GM06990 (cell line): ENCODE results near the gene LASP1NB.

Source experiments
- DNase-seq: peaks from one replicate; pipeline ENCODE4 v3.0.0-alpha.2; 2011; ENCODE audit not compliant: insufficient read length; ENCODE audit errors: extremely low read depth
- H3K27me3 ChIP-seq: replicated peaks from 2 replicates; pipeline ENCODE4 v1.6.0; 2011; ENCODE audit warnings: low read length; ENCODE audit not compliant: control insufficient read depth, insufficient read depth
- H3K36me3 ChIP-seq: 2 replicates; pipeline ENCODE4 v1.5.1; 2011; ENCODE audit warnings: low read length; ENCODE audit not compliant: control insufficient read depth, insufficient read depth
- H3K4me3 ChIP-seq: replicated peaks from 2 replicates; pipeline ENCODE4 v1.5.1; 2011; ENCODE audit warnings: low read depth, mild to moderate bottlenecking, control low read depth, low read length
- CTCF ChIP-seq: IDR thresholded peaks from 2 replicates; pipeline ENCODE4 v1.5.1; 2011; ENCODE audit warnings: low read length, control low read depth, mild to moderate bottlenecking, inconsistent platforms; ENCODE audit not compliant: insufficient read depth, poor library complexity, severe bottlenecking

Gene LASP1NB

GRCh38 chr17:38883592-38884526 is 41.6 kb upstream of the LASP1NB start:
- Histone ChIP-seq H3K36me3 (peaks cover 42% of the 10 kb centered on the region), H3K27me3 (no peaks in the 10 kb centered on the region), H3K4me3 (no peak overlapping the region)
- no peak for DNase-seq
- TF ChIP-seq CTCF = no peak

- Histone ChIP-seq H3K4me3 (no peak overlapping the region), H3K27me3 (no peaks in the 10 kb centered on the region), H3K36me3 (peaks cover 41% of the 10 kb centered on the region)
- no peak for TF ChIP-seq CTCF
- no peak for DNase-seq
These were observed 40.2 kb upstream of the LASP1NB start for GRCh38 chr17:38885044-38885727.

GRCh38 chr17:38885728-38886642 is 39.4 kb upstream of the LASP1NB start:
- Histone ChIP-seq H3K36me3 (peaks cover 40% of the 10 kb centered on the region), H3K27me3 (no peaks in the 10 kb centered on the region), H3K4me3 (no peak overlapping the region)
- no peak for TF ChIP-seq CTCF
- no peak for DNase-seq

- no peak overlapping the region for H3K4me3 ChIP-seq
- peaks cover 42% of the 10 kb centered on the region for H3K36me3 ChIP-seq
- DNase-seq = no peak
- H3K27me3 ChIP-seq = no peaks in the 10 kb centered on the region
- no peak for TF ChIP-seq CTCF
These were observed 38.8 kb upstream of the LASP1NB start for GRCh38 chr17:38886643-38887010.

- TF ChIP-seq CTCF = no peak
- Histone ChIP-seq H3K4me3 (no peak overlapping the region), H3K27me3 (no peaks in the 10 kb centered on the region), H3K36me3 (peaks cover 57% of the 10 kb centered on the region)
- no peak for DNase-seq
These were observed 36.6 kb upstream of the LASP1NB start for GRCh38 chr17:38888842-38889241.
